ENCODE measurements around the gene IGSF9. TPM values are rescaled to one million over a fixed set of nuclear protein-coding genes. Genes with fewer than 3 reads are reported as not detected.

IGSF9 gene
- polyA plus RNA-seq, 3 donors, result 12.7 to 19.9 (median 18.1) TPM

DNA sequence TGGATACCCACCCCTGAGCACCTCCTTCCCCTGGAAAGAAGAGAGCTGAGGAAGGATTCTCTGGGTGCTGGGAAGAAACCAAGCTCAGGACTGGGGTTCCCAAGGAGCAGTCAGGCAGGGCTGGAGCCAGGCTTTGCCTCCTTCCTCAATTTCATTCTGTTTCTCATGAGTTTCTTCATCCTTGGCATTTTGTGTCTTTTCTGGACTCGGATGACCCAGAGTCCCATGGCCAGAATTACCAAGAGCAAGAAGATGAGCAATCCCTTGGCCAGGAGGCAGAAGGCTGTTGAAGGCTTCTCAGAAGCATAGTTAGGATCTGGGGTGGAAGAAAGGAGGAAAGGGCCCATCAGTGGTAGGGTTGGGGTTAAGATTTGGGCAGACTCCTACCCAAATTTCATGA, 6.1 kb upstream of the IGSF9 start:
- no peak for DNase-seq (ENCODE audit: extremely low read depth in 1 of 11, low read depth in 9 of 11, low spot score in 4 of 11)

DNA sequence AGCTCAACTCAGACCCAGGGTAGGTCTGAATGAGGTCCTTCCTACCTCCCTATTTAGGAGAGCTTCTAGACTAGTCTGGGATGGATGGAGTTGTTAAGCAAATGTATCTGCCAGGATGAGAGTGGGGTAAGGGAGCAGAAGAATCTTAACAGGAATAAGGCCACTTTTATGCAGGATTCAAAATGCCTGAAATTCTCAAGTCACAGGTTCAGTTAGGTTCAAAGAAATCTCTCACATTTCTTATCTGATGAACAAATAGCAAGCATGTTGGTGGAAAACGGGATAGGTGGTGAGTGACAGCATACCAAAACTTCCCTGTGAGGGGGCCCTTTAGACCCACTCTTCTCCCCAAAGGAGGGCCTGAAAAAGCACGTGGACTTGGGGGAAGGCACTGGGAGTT, 5.6 kb upstream of the IGSF9 start:
- no peak for DNase-seq (ENCODE audit: extremely low read depth in 1 of 11, low read depth in 9 of 11, low spot score in 4 of 11)

DNA sequence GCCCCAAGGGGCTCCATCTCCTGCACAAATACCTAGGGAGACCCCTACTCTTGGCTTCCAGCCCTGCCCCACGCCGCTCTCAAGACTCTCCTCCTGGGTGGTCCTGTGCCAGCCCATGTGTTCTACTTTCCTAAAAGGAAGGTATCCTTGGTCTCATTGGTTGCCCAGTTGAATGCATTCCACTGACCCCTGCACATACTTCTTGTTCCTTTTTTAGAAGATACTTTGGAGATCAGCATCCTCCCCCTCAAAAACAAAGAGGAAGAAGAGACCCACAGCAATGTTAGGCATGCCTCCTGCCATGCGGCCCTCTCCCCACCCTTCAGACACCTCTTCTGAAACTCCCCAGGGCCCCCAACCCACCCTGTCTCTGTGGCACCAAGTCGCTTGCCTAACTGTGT, 4.6 kb upstream of the IGSF9 start:
- no peak for DNase-seq (ENCODE audit: extremely low read depth in 1 of 11, low read depth in 9 of 11, low spot score in 4 of 11)

DNA sequence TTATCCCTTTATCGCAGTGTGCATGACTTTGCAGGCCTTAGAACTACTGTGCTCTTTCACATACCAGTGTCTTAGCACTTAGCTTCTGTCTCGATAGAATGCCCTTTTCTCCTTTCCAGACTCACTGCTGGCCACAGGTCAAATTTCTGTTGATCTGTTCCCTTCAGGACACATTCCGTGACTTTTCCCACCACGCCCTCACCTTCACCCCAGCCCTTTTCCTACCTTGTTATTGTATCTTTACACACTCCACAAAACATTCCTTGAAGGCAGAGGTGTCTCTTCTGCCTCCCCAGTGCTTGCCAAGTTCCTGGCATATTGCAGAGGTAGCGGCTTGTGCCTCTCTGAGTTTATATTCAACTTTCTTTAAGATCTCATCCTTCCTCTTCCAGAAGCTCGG, 3.7 kb upstream of the IGSF9 start:
- no peak for DNase-seq (ENCODE audit: extremely low read depth in 1 of 11, low read depth in 9 of 11, low spot score in 4 of 11)

DNA sequence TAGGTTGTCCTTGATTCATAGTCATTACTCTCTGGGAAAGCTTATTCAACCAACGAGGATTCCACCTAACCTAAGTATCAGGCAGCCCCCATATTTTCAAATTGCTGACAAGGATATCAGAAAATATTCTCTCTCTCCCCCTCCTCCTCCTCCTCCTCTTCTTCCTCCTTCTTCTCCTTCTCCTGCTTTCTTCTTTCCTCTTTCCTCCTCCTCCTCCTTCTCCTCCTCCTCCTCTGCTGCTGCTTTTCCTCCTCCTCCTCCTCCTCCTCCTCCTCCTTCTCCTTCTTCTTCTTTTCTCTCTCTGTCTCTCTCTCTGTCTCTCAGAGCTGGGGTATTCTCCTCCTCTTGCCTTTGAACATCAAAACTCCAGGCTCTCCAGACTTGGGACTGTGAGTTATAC, 2.5 kb upstream of the IGSF9 start:
- no peak for DNase-seq (ENCODE audit: extremely low read depth in 1 of 11, low read depth in 9 of 11, low spot score in 4 of 11)

DNA sequence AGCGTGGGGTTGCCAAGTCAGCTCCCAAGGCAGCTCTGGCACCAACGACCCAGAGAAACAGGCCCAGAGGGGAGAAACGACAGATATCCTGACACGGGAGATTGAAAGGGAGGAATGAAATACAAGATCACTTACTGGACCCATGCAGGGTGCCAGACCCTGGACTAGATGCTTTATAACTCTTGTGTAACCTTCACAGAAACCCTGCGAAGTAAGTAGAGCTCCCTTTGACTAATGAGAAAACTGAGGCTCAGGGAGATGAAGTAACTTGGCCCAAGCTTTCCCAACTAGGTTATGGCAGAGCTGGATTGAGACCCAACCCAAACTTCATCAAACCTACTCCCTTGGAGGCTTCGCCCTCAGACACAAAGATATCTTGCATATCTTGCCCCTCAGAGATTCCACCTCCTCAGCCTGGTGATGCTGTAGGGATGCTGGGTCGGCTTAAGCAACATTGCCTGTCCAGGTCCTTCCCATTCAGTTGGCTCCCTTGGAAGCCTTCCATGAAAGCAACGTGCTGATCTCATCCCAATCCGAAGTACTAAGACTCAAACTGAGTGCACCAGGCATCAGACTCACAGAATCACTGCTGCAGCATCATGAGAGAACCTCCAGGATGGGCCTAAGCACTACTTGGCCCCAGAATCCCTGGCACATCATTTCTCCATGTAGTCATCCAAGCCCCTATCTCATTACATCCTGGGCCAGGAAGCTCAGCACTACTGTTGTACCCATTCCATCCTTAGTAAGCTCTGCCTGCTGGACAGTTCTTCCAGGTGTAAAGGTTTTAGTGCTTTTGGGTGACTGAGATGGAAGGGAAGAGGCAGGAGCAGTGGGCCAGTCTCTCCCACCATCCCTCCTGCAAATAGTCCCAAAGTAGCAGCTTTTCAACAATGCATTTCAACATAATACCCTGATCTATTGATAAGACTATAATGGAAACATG, 1.1 kb upstream of the IGSF9 start:
- DNase-seq (ENCODE audit: extremely low read depth in 1 of 11, low read depth in 9 of 11, low spot score in 4 of 11), result no peak

DNA sequence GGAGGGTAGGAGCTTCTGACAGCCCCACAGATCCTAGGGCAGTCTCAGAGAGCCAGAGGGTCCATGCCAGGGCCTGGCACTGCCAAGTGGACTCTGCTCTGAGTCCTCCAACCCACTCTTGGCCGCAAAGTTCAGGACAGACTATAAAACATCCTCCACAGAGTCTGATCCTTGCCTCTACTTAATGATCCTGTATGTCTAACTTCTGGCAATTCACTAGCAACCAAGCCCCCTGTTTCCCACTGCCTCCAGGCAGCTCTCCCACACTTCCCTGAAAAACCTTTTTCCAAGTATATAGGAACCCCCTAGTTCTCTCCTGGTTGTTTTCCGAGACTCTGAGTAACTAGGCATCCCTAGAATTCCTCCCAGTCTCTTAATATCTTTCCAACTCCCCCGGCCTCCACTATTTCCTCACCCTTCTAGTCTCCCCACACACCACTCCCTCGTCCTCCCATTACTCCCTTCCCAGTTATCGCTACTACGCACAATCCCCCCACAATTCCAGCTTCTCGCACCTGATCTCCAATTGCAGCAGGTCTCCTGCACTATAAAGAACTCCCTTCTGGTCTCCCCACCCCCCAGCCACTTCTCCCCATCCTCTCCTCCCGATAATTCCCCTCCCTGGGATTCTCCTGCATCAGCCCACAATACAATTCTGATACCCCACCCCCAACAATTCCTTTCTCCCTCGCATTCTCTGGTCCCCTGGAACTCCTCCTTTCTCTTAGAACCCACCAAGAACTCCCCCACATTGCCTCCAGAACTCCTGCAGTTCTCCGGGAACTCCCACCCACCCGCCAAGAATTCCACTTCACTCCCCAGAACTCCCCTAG, 574 bp downstream of the IGSF9 start:
- no peak for DNase-seq (ENCODE audit: extremely low read depth in 1 of 11, low read depth in 9 of 11, low spot score in 4 of 11)

DNA sequence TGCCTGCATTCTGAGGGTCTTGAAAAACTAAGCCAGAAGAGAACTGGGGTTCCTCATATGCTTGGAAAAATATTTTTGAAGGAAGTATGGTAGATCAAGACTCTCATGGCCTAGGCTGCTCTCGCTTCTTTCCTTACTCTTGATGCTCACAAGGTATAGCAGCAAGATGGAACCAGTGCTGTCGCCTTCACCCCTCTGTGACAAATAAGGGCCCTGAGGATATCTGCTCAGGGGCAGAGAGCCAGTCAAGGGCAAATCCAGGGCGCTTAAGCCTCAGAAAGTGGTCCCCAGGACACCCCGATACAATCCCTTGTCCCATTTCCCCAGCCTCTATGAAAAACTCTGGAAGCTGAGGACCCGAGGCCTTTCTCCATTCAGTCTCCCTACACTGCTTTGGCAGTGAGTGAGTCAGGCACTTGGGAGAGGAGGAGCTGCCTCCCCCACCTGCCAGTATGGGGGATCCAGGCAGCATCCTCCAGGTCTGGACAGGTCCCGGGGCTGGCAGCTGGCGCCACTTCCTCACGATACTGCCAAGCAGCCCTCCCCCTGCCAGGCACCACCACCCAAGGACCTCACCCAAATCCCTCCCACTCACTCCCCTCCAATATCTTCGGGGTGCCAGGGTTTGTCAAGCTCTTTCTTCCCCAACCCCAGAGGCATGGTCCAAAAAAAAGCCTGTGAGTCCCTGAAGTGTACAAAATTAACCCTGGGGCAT, 1.3 kb downstream of the IGSF9 start:
- no peak for DNase-seq (ENCODE audit: extremely low read depth in 1 of 11, low read depth in 9 of 11, low spot score in 4 of 11)

DNA sequence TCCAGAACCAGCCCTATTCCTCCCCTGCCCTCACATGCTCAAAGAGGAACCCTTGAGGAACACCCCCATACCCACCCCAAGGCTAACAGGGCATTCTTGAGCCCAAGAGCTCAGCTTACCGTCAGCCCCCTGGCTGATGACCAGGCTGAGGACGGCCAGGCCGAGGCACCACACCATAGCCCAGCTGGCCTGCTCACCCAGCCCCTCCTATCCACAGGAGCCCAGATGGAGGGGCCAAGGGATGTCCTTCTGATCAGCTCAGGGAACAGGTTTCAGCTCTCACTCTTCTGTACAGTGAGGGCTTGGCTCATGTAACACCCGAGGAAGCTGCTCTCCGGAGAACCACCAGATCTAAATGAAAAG, 2.2 kb downstream of the IGSF9 start:
- no peak for DNase-seq (ENCODE audit: extremely low read depth in 1 of 11, low read depth in 9 of 11, low spot score in 4 of 11)

DNA sequence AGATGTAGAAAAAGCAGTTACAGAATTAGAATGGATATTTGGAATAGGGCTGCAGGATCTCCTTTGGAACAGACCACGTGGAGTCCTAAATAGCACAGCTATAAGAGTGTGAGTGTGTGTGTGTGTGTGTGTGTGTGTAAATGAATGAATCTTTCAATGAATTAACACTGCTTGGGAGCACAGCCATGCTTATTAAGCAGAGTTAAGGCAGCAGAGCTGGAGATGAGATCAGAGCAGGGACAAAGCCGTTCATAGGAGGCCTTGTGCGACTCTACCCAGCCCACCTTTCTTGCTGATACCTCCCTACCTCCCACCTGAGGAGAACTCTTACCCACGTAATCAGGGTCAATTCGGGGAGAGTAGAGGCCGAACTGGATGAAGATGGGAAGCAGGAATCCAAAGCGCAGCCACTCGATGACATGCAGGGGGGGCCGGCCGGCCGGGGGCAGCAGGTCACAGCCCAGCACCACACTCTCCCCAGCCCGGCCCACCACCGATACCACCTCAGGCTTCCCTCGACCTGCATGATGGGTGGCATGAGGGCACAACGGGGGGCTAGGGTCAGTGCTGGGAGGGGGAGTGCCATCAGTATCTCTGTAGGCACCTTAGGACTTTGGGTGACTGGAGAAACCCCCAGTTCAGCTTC, 2.7 kb downstream of the IGSF9 start:
- no peak for DNase-seq (ENCODE audit: extremely low read depth in 1 of 11, low read depth in 9 of 11, low spot score in 4 of 11)

DNA sequence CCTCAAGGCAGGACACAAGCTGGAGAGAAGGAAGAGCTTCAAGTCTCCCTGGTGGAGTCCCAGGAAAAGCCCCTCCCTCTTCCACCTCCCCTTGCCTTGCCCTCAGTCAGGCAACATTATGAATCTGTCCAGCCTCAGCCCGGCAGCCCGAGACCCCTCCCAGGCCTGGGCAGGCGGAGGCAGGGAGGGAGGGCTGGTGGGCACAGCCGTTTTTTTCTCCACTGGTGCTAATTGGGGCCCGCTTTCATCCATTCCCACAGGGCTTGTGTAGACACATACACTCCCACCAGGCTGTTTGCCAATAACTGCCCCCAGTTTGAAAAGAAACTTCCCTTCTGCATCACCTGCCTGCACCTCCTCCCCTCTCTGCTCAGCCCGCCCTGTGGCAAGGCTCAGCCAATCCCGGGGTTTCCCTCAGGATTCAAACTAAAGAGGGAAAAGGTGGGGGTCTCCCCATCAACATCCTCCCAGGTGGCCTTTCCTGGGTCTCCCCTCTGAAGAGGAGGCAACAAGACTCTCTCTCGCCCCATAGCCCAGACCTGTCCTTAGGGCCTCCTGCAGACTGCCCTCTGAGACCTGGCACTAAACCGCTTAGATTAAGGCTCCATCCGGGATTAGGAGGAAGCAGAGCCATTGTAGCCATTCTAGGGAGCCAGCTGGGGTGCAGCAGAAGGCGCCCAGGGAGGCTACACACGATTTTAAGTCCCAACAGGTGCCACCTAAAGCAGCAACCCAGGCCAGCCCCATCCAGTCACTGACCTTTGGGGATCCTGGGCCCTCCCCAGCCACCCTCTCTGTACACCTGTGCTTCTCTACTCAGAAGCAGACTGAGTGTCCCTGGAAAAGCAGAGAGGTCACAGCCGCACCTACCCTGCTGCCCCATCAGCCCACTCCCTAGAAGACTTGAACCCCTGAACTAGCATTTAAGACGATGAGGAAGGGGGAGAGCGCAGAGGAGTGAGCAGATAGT, 3.5 kb downstream of the IGSF9 start:
- no peak for DNase-seq (ENCODE audit: extremely low read depth in 1 of 11, low read depth in 9 of 11, low spot score in 4 of 11)

DNA sequence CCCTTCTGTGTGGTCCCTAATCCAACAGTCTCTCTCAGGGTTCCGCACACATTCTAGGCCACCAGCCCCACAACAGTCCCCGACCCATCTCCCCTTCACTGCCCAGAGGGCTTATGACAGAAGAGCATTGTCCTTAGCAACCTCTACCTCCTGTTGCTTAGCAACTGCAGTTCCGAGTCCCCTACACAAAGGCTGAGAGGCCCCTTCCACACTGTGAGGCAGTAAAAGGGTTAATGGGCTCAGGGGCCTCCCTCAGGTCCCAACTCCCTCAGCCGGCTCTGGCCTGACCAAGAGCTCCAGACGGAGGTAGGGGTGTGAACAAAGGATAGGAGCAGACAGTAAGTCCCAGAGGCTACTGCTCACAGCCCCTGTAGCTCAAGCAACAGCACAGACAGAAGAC, 4.3 kb downstream of the IGSF9 start:
- DNase-seq (ENCODE audit: extremely low read depth in 1 of 11, low read depth in 9 of 11, low spot score in 4 of 11), result no peak

DNA sequence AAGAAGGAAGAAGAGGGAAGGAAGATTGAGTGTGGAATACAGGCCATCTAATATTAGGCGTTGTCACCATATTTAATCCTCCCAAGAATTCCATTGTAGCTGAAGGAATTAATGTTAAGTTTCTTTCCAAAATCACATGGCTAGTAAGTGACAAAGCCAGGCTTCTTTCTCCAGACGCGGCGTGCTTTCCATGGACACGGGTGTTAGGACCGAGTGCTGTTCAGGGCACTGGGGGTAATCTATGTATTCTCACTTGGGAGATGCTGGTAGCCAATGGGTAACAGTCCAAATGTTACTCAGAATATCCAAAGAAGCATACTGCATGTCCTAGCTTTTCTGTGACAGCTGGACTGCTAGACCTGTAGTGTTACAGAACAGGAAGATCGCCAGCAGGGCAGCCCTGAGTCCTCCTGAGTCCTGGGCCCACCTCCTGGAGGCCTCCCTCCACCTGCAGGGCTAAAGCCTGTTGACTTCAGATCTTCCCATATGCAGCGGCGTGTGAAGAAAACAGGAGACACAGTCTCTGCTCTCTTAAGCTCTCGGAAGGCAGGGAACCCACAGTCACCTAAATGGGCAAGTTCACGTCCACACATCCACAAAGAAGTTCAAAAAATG, 5.3 kb downstream of the IGSF9 start:
- no peak for DNase-seq (ENCODE audit: extremely low read depth in 1 of 11, low read depth in 9 of 11, low spot score in 4 of 11)

DNA sequence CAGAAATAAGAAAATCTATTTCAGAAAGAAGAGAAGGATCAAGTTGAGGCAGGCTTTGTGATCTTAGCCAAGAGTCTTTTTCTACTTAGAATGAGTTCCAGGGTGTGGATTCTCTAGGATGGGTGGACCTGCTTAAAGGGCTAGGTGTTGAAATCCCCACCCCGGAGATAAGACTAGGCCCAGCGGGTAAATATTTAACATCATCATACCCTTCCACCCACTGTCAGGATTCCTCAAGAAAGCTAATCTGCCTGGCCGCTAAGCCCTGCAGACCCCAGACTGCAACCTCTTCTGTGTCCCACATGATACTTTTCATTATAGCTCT, 5.8 kb downstream of the IGSF9 start:
- no peak for DNase-seq (ENCODE audit: extremely low read depth in 1 of 11, low read depth in 9 of 11, low spot score in 4 of 11)

DNA sequence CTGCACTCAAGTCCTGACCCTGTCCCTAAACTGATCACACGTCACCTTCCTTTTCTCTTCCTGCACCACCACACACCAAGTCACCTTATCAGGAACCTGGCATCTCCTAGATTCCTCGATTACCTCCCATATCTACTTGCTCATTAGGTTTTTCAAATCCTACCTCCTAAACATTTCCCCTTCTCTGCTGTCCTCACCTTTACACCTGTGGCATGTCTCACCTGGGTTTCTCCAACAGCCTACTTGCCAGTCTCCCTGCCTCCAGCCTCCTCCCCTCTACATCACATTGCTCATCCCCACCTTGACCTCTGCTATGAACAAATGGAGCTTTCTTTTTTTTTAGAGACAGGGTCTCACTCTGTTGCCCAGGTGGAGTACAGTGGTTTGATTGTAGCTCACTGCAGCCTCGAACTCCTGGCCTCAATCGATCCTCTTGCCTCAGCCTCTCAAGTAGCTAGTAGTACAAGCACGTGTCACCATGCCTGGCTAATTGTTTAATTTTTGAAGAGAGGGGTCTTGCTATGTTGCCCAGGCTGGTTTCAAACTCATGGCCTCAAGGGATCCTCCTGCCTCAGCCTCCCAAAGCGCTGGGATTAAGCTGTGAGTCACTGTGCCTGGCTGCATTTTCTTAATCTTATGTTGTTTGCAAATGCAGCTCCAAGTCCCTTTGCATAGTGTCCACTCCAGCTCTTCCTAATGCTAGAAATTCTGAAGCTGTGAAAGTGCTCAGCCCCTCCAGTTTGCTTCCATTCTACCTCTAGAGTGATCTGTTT, 6.3 kb downstream of the IGSF9 start:
- DNase-seq (ENCODE audit: extremely low read depth in 1 of 11, low read depth in 9 of 11, low spot score in 4 of 11), result no peak

DNA sequence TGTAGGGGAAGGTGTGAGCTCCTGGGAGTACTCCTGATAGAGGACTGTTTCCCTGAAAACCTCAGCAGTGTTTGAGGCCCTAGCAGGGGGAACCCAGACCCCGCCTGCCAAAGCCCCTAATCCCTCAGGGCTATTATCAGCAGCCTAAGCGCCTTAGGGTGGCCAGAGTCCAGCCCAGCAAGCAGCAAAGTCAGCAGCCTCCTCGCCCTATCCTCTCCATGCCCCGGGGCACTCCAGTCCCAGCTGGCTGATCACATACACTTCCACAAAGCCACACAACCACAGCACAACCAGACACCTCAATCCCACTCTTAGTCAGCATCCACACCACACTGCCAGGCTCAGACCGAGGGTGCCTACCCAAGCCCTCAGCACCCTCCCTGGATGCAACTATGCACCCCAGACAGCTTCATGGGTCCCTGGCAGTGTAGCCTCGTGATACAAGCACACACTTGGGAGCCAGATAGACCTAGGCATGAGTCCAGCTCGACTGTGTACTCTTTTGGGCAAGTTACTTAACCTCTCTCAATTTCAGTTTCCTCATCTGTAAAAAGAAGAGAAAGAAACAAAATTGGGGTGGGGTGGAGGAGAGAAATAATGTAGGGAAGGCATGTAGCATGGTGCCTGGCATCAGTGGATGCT, 7.1 kb downstream of the IGSF9 start:
- no peak for DNase-seq (ENCODE audit: extremely low read depth in 1 of 11, low read depth in 9 of 11, low spot score in 4 of 11)
